Testis (tissue), 3 donors: ENCODE measurements around the gene ZNF837. TPM values are rescaled to one million over a fixed set of nuclear protein-coding genes. Genes with fewer than 3 reads are reported as not detected.

Source experiments
- DNase-seq: peaks from one replicate; pipeline ENCODE4 v3.0.0-alpha.2; 2019
- H3K27ac ChIP-seq, 2 donors: fragments of 200-600 bp; sonication (generic); one replicate each; pipeline ENCODE4 v1.5.1; 2019
- H3K27me3 ChIP-seq: fragments of 200-600 bp; sonication (generic); one replicate; pipeline ENCODE4 v1.5.1; 2019
- H3K36me3 ChIP-seq: fragments of 200-600 bp; sonication (generic); one replicate; pipeline ENCODE4 v1.5.1; 2017; ENCODE audit warnings: low read depth; ENCODE audit errors: missing control alignments
- H3K4me1 ChIP-seq: fragments of 200-600 bp; sonication (generic); one replicate; pipeline ENCODE4 v1.5.1; 2019
- H3K4me3 ChIP-seq, 2 donors: fragments of 200-600 bp; sonication (generic); one replicate each; pipeline ENCODE4 v1.5.1; 2017 to 2019
- H3K9me3 ChIP-seq: fragments of 200-600 bp; sonication (generic); one replicate; pipeline ENCODE4 v1.5.1; 2017
- POLR2A ChIP-seq: fragments of 450-650 bp; IDR thresholded peaks from one replicate; pipeline ENCODE4 v1.6.1; 2017; ENCODE audit warnings: antibody characterized with exemption, mild to moderate bottlenecking, moderate library complexity
- WGBS, 2 donors: methylation state at CpG; one replicate each; pipeline ENCODE4 v1.1.5; 2018; 5-methylcytosine and 5-hydroxymethylcytosine counted together
- intact Hi-C: fragments of 100-400 bp; cut with DNase I; formaldehyde crosslinking; loops from one replicate; pipeline ENCODE4 v1.15.1; 2023; ENCODE audit warnings: low total_unique reads
- polyA plus RNA-seq: library from polyadenylated mRNA; stranded (reverse); fragments of 350-450 nt; fragmentation: Illumina TruSeq; extraction: RNeasy Lipid Tissue Mini Kit (QIAGEN cat#74804); gene quantifications from one replicate; pipeline ENCODE4 v1.2.3, GENCODE V29; 2014; ENCODE audit warnings: low read depth, low replicate concordance; ENCODE audit not compliant: insufficient read depth
- total RNA-seq, 2 donors: library from RNA; depleted of rRNA; stranded (reverse); fragments of >200 nt; gene quantifications; one replicate each; pipeline ENCODE4 v1.2.3, GENCODE V29; 2016
- TF ChIP-seq, protein P1 (sequence below), 3 experiments: fragments of 450-650 bp in 2 of 3; fragments of 200-600 bp in 1 of 3; sonication (generic) in 1 of 3; IDR thresholded peaks; one replicate each; pipeline ENCODE4 v1.5.1; 2016 to 2019; ENCODE audit warnings: antibody characterized with exemption in 3 of 3, mild to moderate bottlenecking in 2 of 3, moderate library complexity in 1 of 3

The ZNF837 gene
- total and polyA plus RNA-seq, 3 donors from 2014 or later: 1.3 to 9.3 (median 6.2) TPM

DNA sequence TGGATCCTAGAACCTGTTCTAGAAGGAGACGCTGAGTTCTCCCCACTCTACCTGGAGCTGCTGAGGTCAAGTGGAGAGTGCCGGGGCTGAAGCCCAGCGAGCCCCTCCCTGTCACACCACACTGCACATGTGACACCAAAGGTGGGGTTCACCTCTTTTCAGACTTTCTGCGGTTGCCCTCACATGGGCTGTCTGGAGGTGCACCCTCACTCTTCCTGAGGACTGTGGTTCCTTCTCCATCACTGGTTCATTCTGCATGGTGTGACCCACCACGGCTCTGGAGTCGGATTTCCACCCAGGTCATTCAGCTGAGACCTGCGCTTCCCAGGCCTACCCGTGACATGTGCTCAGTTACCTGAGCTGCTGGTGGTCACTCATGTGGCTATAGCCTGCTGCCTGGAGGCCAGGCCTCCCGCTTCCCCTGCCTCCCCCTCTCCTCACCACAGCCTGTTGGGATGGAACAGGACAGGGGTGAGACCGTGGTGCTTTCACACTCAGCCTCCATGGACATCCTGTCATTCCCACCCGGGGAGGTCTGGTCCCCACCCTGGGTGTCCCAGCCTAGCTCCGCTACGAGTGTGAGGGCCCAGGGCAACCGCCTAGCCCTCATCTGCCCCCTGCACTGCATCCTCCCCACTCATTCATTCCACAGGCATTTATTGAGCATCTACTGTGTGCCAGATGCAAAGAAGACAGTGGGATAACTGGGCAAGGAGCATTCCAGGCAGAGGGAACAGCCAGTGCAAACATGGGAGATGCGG lies 26.9 kb downstream of the ZNF837 start:
- no peak for TF ChIP-seq POLR2A
- TF ChIP-seq, protein P1, sequence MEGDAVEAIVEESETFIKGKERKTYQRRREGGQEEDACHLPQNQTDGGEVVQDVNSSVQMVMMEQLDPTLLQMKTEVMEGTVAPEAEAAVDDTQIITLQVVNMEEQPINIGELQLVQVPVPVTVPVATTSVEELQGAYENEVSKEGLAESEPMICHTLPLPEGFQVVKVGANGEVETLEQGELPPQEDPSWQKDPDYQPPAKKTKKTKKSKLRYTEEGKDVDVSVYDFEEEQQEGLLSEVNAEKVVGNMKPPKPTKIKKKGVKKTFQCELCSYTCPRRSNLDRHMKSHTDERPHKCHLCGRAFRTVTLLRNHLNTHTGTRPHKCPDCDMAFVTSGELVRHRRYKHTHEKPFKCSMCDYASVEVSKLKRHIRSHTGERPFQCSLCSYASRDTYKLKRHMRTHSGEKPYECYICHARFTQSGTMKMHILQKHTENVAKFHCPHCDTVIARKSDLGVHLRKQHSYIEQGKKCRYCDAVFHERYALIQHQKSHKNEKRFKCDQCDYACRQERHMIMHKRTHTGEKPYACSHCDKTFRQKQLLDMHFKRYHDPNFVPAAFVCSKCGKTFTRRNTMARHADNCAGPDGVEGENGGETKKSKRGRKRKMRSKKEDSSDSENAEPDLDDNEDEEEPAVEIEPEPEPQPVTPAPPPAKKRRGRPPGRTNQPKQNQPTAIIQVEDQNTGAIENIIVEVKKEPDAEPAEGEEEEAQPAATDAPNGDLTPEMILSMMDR (IDR thresholded peaks at IDR 0.05): no peak
- Histone ChIP-seq H3K4me3 (no peak overlapping the region), H3K4me1 (peaks cover 7% of the 10 kb centered on the region), H3K36me3 (no peaks in the 10 kb centered on the region), H3K27me3 (no peaks in the 10 kb centered on the region), H3K27ac (no peak overlapping the region), H3K9me3 (no peaks in the 10 kb centered on the region)
- intact Hi-C loops: no loop called here
- DNase-seq: no peak
- WGBS, 2 donors: 88 to 92% methylated on average over 13 to 15 of the region's 15 CpGs

DNA sequence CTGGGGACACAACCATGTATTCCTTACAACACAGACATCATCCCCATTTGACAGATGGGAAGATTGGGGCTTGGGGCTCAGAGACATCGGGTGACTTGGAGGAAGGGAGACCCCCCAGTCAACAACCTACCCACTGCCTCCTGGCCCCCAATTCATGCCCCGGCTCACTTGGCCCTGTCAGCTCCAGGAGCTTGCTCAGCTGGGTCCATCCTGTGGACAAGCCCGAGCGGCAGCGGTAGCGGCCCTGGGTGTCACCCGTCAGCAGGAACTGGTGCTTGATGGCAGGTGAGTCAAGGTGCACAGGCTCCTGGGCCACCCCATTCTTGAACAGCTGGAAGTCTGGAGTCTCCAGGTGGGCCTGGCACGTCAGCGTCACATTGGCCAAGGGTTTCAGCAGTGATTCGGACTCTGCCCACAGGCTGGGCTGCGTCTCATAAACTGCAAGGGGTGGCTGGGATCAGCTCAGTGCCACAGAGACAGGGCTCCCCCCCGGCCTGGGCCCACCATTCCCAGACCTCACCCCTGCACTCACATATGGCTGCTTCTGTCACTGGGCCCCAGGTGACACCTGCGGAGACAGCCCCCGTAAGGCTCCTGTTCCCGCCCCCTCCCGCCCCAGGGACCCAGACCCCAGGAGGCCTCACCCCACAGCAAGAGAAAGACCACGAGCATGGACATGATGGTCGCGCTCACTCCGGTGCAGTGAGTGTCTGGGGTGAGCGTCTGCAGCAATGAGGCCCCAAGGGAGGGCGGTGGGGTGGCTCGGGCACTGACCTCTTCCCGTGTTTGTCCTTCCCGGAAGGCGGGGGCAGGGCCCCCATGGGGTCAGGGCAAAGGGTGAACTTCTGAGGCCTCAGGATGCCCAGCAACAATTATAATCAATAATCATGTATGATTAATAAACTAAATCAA lies 27.8 kb downstream of the ZNF837 start, which contains the start of gene A1BG:
TSS of gene A1BG (minus strand) at position 733 of the 912 bp plus-strand sequence. CDS start at position 678, 55 bp downstream.
- 84 to 88% methylated on average over 10 to 26 of the region's 26 CpGs for WGBS, 2 donors
- Histone ChIP-seq H3K4me3 (no peak within 1 kb of the TSS), H3K9me3 (no peaks in the 10 kb centered on the region), H3K36me3 (no peaks in the 10 kb centered on the region), H3K4me1 (peaks cover 7% of the 10 kb centered on the region), H3K27me3 (no peaks in the 10 kb centered on the region), H3K27ac (no peak within 1 kb of the TSS)
- TF ChIP-seq POLR2A: no peak
- TF ChIP-seq, protein P1 (IDR thresholded peaks at IDR 0.05): no peak
- no peak for DNase-seq
- intact Hi-C loops: no loop called here

DNA sequence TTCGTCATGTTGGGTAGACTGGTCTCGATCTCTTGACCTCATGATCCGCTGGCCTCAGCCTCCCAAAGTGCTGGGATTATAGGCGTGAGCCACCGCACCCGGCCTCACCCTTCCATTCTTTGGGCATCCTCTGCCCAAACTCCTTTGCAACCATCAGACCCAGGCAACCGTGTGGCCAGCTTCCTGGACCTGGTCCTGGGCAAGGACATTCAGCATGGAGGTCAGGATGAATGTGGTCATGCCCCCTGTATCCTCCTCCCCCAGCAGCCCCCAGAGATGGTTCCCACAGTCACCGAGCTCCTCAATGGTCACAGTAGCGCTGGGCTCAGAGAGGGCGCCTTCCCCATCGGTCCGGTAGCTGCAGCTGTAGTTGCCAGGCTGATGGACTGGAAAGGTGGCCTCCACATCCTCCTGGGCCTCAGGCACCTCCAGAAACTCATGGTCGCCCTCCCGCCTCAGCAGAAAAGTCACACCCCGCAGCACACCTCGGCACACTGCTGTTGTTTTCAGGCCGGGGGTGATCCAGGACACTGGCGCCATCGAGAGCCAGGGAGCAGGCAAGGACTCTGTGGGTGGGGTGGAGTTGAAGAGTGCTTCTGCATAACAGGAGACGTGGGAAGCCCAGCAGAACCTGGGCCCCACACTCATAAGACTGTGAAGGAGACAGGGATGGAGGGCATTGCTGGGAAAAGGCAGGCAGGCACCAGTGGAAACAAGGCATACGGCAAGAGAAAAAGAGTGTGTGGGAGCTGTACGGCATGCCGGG lies 28.7 kb downstream of the ZNF837 start:
- H3K27ac ChIP-seq: no peak overlapping the region
- intact Hi-C loops: no loop called here
- TF ChIP-seq, protein P1 (IDR thresholded peaks at IDR 0.05): no peak
- no peak for TF ChIP-seq POLR2A
- no peaks in the 10 kb centered on the region for H3K36me3 ChIP-seq
- 81 to 82% methylated on average over 20 to 23 of the region's 23 CpGs for WGBS, 2 donors
- no peak overlapping the region for H3K4me3 ChIP-seq
- no peaks in the 10 kb centered on the region for H3K9me3 ChIP-seq
- peaks cover 7% of the 10 kb centered on the region for H3K4me1 ChIP-seq
- no peaks in the 10 kb centered on the region for H3K27me3 ChIP-seq
- no peak for DNase-seq

DNA sequence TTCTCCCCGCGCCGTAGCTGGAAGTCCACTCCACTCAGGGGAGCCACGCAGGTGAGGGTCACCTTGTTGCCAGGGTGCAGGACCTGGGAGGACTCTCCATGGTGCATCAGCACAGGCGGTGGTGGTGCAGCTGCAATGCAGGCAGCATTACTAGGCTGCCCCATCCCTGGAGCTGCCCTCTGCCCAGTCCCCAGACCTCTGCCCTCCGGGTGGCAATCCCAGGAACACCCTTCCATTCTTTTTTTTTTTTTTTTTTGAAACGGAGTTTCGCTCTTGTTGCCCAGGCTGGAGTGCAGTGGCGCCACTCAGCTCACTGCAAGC lies 29.3 kb downstream of the ZNF837 start:
- H3K9me3 ChIP-seq: no peaks in the 10 kb centered on the region
- WGBS, 2 donors: 80 to 84% methylated on average over 8 to 9 of the region's 9 CpGs
- no peak overlapping the region for H3K27ac ChIP-seq
- no peak for TF ChIP-seq POLR2A
- TF ChIP-seq, protein P1 (IDR thresholded peaks at IDR 0.05): no peak
- H3K4me1 ChIP-seq: peaks cover 13% of the 10 kb centered on the region
- H3K27me3 ChIP-seq: no peaks in the 10 kb centered on the region
- intact Hi-C loops: no loop called here
- DNase-seq: no peak
- H3K4me3 ChIP-seq: no peak overlapping the region
- no peaks in the 10 kb centered on the region for H3K36me3 ChIP-seq
